Mucosa of descending colon (tissue), 3 donors: ENCODE results near the gene TUBGCP3. TPM values are rescaled to one million over a fixed set of nuclear protein-coding genes. Genes with fewer than 3 reads are reported as not detected.

Experiments used
- ATAC-seq: fragments of 200-7000 bp; cut with Tn5 transposase; one replicate; pipeline ENCODE4 v1.9.1; 2020; ENCODE audit warnings: mild to moderate bottlenecking, moderate library complexity
- DNase-seq, 3 donors: peaks; one replicate each; pipeline ENCODE4 v3.0.0-alpha.2; 2020
- H3K36me3 ChIP-seq: fragments of 200-600 bp; one replicate; pipeline ENCODE4 v1.8.0; 2021; ENCODE audit warnings: low read depth, mild to moderate bottlenecking
- H3K4me1 ChIP-seq: fragments of 200-600 bp; one replicate; pipeline ENCODE4 v1.8.0; 2021; ENCODE audit warnings: low read depth, mild to moderate bottlenecking
- H3K4me3 ChIP-seq: fragments of 200-600 bp; one replicate; pipeline ENCODE4 v1.8.0; 2021; ENCODE audit warnings: mild to moderate bottlenecking
- H3K9me3 ChIP-seq: fragments of 200-600 bp; one replicate; pipeline ENCODE4 v1.8.0; 2021; ENCODE audit warnings: mild to moderate bottlenecking
- CTCF ChIP-seq: fragments of 200-600 bp; IDR thresholded peaks from one replicate; pipeline ENCODE4 v1.8.0; 2022; ENCODE audit warnings: antibody characterized with exemption, mild to moderate bottlenecking
- intact Hi-C, 2 donors: fragments of 100-400 bp; cut with DNase I in 1 of 2; cut with micrococcal nuclease in 1 of 2; formaldehyde crosslinking; loops; one replicate each; pipeline versions ENCODE4 v1.11.0 to v1.11.1; 2022; cut with DNase I, micrococcal nuclease
- total RNA-seq, 3 donors: library from RNA; stranded (reverse); fragmentation: NEBNext Ultra II Directional in 2 of 3; extraction: Animal tissue kit (Norgen Biotek cat#: 25700) in 2 of 3; gene quantifications; one replicate each; pipeline versions ENCODE4 v1.2.1 to v1.2.4, GENCODE V29; 2021 to 2023
- donor health status: DM: no; HTN: no; CAD: no; lungs with moderate emphysema.
- donor health status: DM: no; HTN: no; CAD: no.
- donor health status: DM: no; HTN: yes; CAD: no.

TUBGCP3 gene
- total RNA-seq, 3 donors from 2014 or later, result 27.7 to 44.8 (median 32.7) TPM

- Histone ChIP-seq H3K9me3 (no peaks in the 10 kb centered on the region), H3K4me3 (no peak overlapping the region), H3K4me1 (no peaks in the 10 kb centered on the region), H3K36me3 (no peaks in the 10 kb centered on the region)
- ATAC-seq, result no peak
- intact Hi-C loops, result no loop called here
- DNase-seq, result no peak
- TF ChIP-seq CTCF, result no peak
Observed at GRCh38 chr13:112626124-112626523, 38.2 kb upstream of the TUBGCP3 start.

DNA sequence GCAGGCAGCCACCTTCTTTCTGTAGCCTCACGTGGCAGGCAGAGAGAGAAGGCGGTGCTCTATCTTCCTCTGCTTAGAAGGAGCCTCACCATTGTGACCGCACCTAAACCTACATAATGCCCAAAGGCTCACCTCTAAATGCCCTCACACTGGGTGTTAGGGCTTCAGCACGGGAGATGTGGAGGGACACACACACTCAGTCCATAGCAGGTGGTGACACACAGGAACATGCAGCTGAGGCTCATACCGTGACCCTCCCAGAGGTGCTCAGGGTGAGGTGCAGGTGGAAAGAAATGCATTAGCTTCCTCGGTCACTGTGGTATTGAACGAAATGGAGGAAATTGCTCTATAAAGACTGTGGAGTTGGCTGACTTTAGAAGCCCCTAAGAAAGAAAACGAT is 37.7 kb upstream of the TUBGCP3 start:
- no peak for TF ChIP-seq CTCF
- no peaks in the 10 kb centered on the region for H3K36me3 ChIP-seq
- H3K4me1 ChIP-seq, result no peaks in the 10 kb centered on the region
- DNase-seq (no peak), ATAC-seq (no peak)
- intact Hi-C loops, result no loop called here
- H3K4me3 ChIP-seq, result no peak overlapping the region
- H3K9me3 ChIP-seq, result no peaks in the 10 kb centered on the region

DNA sequence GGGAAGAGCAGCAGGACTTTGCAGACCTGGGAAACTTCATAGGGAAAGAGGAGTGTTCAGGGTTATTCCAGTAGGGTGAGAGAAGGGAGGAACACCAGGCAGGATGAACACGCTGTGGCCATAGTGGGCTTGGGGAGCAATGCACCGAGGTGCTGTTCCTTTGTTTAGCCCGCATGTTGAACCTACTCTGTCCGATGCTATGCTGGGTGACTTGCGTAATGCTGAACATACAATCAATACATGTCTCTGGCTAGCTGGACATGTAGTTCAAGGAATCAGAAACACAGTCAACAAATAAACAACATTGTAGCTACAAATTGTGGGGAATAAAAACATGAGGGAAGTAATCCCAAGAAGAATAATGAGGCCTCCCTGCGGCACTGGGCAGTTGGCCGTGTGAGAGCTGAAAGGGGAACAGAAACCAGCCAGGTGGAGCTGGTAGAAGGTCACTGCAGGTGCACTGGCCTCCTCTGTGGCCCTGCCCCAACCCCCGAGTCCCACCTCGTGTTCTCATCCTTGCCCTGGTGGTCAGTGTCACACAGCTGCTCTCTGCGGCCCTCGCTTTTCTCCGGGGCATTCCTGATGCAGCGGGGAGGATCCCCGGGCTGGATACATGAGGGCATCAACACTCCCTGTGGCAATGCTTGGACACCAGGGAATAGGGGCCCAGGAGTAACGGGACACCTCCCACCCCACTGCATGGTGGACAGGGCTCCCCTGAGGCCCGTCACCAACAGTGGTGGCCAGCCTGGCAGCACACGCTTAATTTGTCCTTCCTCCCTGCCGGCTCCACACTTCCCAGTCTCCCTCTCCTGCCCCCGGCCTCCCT is 36.9 kb upstream of the TUBGCP3 start:
- intact Hi-C loops, result no loop called here
- ATAC-seq (no peak), DNase-seq (no peak)
- Histone ChIP-seq H3K4me1 (no peaks in the 10 kb centered on the region), H3K9me3 (no peaks in the 10 kb centered on the region), H3K4me3 (no peak overlapping the region), H3K36me3 (no peaks in the 10 kb centered on the region)
- TF ChIP-seq CTCF, result no peak

- ATAC-seq, result no peak
- intact Hi-C loops, result no loop called here
- H3K4me1 ChIP-seq, result no peaks in the 10 kb centered on the region
- H3K36me3 ChIP-seq, result no peaks in the 10 kb centered on the region
- no peak overlapping the region for H3K4me3 ChIP-seq
- no peak for TF ChIP-seq CTCF
- no peaks in the 10 kb centered on the region for H3K9me3 ChIP-seq
- no peak for DNase-seq
Observed at GRCh38 chr13:112624040-112624439, 36.1 kb upstream of the TUBGCP3 start.

DNA sequence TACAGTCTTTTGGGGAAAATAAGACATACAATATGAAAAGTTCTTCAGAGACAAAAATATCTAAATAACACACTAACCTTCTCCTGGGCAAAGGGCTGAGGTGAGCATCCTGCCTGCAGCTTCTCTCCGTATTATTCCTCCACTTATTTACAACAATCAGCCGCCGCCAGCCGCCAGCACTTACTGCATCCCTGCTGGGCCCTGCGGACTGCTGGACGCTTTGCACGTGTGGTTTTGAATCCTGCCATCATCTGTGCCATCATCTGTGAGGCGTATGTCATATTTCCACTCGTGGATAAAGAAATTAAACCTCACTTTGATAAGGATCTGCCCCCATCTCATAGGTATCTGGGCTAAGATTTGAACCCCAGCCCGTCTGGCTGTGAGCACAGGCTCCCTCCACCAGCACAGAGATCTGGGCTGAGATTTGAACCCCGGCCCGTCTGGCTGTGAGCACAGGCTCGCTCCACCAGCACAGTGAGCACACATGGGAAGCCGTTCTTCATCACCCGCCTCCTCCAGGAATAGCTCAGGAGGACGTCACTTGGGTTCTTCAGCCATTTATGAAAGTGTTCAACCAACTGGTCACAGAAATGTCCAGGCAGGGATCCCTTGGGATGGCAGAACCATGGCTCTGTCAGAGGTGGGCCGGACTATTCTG is 35.2 kb upstream of the TUBGCP3 start:
- no peak for ATAC-seq
- H3K9me3 ChIP-seq, result no peaks in the 10 kb centered on the region
- no peak overlapping the region for H3K4me3 ChIP-seq
- DNase-seq, result no peak
- intact Hi-C loops, result no loop called here
- no peaks in the 10 kb centered on the region for H3K4me1 ChIP-seq
- no peak for TF ChIP-seq CTCF
- H3K36me3 ChIP-seq, result no peaks in the 10 kb centered on the region
